ENCODE data around the gene GEMIN7.

DNA sequence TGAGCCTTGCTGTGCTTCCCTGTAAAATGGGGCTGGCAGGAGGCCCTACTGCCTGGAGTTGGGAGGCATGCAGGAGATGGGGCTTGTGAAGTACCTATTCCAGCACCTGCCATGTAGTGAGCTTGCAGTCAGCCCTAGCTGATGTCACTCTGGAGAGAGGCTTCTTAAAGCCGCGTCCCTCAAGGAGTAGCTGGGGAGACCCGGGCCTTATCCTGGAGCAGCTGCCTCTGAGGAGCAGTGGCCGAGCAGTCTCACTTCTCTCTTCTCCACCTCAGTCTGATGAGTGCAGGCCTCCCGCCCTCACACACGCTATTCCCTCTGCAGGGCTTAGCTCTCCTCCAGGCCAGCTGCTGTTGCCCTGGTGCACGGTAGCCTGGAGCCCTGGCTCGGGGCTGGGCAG lies 22.2 kb upstream of the GEMIN7 start:
- TF ChIP-seq, protein P1, sequence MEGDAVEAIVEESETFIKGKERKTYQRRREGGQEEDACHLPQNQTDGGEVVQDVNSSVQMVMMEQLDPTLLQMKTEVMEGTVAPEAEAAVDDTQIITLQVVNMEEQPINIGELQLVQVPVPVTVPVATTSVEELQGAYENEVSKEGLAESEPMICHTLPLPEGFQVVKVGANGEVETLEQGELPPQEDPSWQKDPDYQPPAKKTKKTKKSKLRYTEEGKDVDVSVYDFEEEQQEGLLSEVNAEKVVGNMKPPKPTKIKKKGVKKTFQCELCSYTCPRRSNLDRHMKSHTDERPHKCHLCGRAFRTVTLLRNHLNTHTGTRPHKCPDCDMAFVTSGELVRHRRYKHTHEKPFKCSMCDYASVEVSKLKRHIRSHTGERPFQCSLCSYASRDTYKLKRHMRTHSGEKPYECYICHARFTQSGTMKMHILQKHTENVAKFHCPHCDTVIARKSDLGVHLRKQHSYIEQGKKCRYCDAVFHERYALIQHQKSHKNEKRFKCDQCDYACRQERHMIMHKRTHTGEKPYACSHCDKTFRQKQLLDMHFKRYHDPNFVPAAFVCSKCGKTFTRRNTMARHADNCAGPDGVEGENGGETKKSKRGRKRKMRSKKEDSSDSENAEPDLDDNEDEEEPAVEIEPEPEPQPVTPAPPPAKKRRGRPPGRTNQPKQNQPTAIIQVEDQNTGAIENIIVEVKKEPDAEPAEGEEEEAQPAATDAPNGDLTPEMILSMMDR (conservative IDR thresholded peaks at IDR 0.05): no peak
- TF ChIP-seq EZH2 (IDR thresholded peaks at IDR 0.05; ENCODE audit: low read depth): no peak
